Neutrophil (primary cell): ENCODE data around the gene DCAF8L1.

ENCODE experiments used
- H3K27ac ChIP-seq: fragments of 200-600 bp; sonication (generic); 2 replicates; pipeline ENCODE4 v1.5.1; 2016; ENCODE audit warnings: mild to moderate bottlenecking, moderate library complexity
- H3K27me3 ChIP-seq: fragments of 200-600 bp; sonication (generic); 2 replicates; pipeline ENCODE4 v1.6.0; 2016; ENCODE audit warnings: mild to moderate bottlenecking
- H3K36me3 ChIP-seq: fragments of 200-600 bp; sonication (generic); 2 replicates; pipeline ENCODE4 v1.5.1; 2017
- H3K4me1 ChIP-seq, 2 experiments: fragments of 200-600 bp in 1 of 2; sonication (generic) in 1 of 2; 1 replicate in 1 of 2; 2 replicates in 1 of 2; pipeline versions ENCODE4 v1.5.1 to v1.6.1; 2013 to 2016; ENCODE audit warnings: low read depth in 1 of 2, low read length in 1 of 2, mild to moderate bottlenecking in 1 of 2, moderate library complexity in 1 of 2; ENCODE audit not compliant: control insufficient read depth in 1 of 2, insufficient read depth in 1 of 2
- H3K4me3 ChIP-seq, 2 experiments: fragments of 200-600 bp in 1 of 2; sonication (generic) in 1 of 2; 1 replicate in 1 of 2; 2 replicates in 1 of 2; pipeline ENCODE4 v1.5.1; 2013 to 2016; ENCODE audit warnings: low read depth in 1 of 2, low read length in 1 of 2, mild to moderate bottlenecking in 1 of 2, moderate library complexity in 1 of 2
- H3K9me3 ChIP-seq: fragments of 200-600 bp; sonication (generic); 2 replicates; pipeline ENCODE4 v1.5.1; 2016
- TF ChIP-seq, protein P1 (sequence below): fragments of 200-600 bp; sonication (generic); IDR thresholded peaks from 2 replicates; pipeline ENCODE4 v1.5.1; 2016; ENCODE audit warnings: antibody characterized with exemption

DCAF8L1 gene

DNA sequence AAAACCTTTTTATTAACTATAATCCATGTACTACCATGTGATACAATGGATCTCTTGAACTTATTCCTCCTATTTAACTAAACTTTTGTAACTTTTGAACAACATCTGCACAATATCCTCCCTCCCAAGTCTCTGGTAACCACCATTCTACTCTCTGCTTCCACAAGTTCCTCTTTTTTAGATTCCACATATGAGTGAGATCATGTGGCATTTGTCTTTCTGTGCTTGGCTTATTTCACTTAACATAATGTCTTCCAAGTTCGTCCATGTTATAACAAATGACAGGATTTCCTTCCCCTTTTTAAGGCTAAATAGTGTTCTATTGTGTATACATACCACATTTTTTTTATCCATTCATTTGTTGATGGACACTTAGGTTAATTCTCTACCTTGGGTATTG, 28.1 kb downstream of the DCAF8L1 start:
- no peaks in the 10 kb centered on the region for H3K4me1 ChIP-seq
- no peaks in the 10 kb centered on the region for H3K36me3 ChIP-seq
- H3K27ac ChIP-seq, result no peak overlapping the region
- no peaks in the 10 kb centered on the region for H3K27me3 ChIP-seq
- H3K4me3 ChIP-seq, result no peak overlapping the region
- TF ChIP-seq, protein P1, sequence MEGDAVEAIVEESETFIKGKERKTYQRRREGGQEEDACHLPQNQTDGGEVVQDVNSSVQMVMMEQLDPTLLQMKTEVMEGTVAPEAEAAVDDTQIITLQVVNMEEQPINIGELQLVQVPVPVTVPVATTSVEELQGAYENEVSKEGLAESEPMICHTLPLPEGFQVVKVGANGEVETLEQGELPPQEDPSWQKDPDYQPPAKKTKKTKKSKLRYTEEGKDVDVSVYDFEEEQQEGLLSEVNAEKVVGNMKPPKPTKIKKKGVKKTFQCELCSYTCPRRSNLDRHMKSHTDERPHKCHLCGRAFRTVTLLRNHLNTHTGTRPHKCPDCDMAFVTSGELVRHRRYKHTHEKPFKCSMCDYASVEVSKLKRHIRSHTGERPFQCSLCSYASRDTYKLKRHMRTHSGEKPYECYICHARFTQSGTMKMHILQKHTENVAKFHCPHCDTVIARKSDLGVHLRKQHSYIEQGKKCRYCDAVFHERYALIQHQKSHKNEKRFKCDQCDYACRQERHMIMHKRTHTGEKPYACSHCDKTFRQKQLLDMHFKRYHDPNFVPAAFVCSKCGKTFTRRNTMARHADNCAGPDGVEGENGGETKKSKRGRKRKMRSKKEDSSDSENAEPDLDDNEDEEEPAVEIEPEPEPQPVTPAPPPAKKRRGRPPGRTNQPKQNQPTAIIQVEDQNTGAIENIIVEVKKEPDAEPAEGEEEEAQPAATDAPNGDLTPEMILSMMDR, result no peak
- H3K9me3 ChIP-seq, result no peaks in the 10 kb centered on the region

DNA sequence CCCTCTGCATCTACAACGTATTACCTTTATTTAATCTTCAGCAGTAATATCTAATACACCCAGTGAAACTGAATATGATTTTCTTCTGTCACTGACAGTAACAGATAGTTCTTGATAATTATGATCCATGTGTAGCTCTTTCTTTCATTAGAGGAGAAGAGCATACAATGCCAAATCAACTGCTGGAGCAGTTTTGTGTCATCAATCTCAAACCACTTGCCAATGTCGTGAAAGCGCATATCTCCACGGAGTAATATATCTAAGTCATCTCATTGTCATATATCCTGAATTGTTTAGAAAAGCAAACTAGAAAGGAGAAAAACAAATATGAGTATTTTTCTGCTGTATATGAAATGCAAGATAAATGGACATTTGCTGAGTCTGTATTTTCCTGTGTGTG, 47.9 kb downstream of the DCAF8L1 start:
- no peaks in the 10 kb centered on the region for H3K4me1 ChIP-seq
- H3K36me3 ChIP-seq, result no peaks in the 10 kb centered on the region
- H3K9me3 ChIP-seq, result no peaks in the 10 kb centered on the region
- no peaks in the 10 kb centered on the region for H3K27me3 ChIP-seq
- TF ChIP-seq, protein P1, result no peak
- H3K27ac ChIP-seq, result no peak overlapping the region
- no peak overlapping the region for H3K4me3 ChIP-seq
